Adrenal gland (tissue), 12 donors: ENCODE measurements around the gene METTL2B. TPM values are rescaled to one million over a fixed set of nuclear protein-coding genes. Genes with fewer than 3 reads are reported as not detected.

Source experiments
- DNase-seq, 7 donors: peaks; one replicate each; pipeline ENCODE4 v3.0.0-alpha.2; 2019 to 2020
- H3K27ac ChIP-seq, 5 donors: fragments of 200-600 bp; sonication (generic) in 4 of 5; 1 replicate in 3 of 5; 2 replicates in 2 of 5; pipeline versions ENCODE4 v1.5.1 to v1.8.0; 2016 to 2020; ENCODE audit warnings: mild to moderate bottlenecking in 1 of 5
- H3K27me3 ChIP-seq: fragments of 200-600 bp; 2 replicates; pipeline ENCODE4 v1.8.0; 2021
- H3K36me3 ChIP-seq, 2 donors: fragments of 200-600 bp; replicated peaks in 1 of 2; 1 replicate in 1 of 2; 2 replicates in 1 of 2; pipeline versions ENCODE4 v1.5.1 to v1.8.0; 2018 to 2022
- H3K4me1 ChIP-seq, 2 donors: fragments of 200-600 bp; replicated peaks in 1 of 2; 1 replicate in 1 of 2; 2 replicates in 1 of 2; pipeline versions ENCODE4 v1.5.1 to v1.8.0; 2018 to 2021
- H3K4me3 ChIP-seq, 4 donors: fragments of 200-600 bp; sonication (generic) in 3 of 4; one replicate each; pipeline ENCODE4 v1.5.1; 2016 to 2018
- H3K9me3 ChIP-seq, 3 donors: fragments of 200-600 bp; sonication (generic) in 1 of 3; replicated peaks in 1 of 3; 1 replicate in 2 of 3; 2 replicates in 1 of 3; pipeline versions ENCODE4 v1.5.1 to v1.8.0; 2016 to 2021
- POLR2A ChIP-seq, 2 donors: fragments of 450-650 bp; IDR thresholded peaks; one replicate each; pipeline ENCODE4 v1.6.1; 2017; ENCODE audit warnings: antibody characterized with exemption in 2 of 2, mild to moderate bottlenecking in 2 of 2, moderate library complexity in 1 of 2
- WGBS, 4 donors: extraction: QIAGEN DNeasy Blood & Tissue Kit in 2 of 4; methylation state at CpG; one replicate each; pipeline versions ENCODE4 v1.1.5 to v1.1.7; 2013 to 2017; 5-methylcytosine and 5-hydroxymethylcytosine counted together
- intact Hi-C, 2 donors: fragments of 100-400 bp; cut with DNase I; formaldehyde crosslinking; loops; one replicate each; pipeline versions ENCODE4 v1.14.1 to v1.15.0; 2022 to 2023
- polyA plus RNA-seq, 3 donors: library from polyadenylated mRNA; stranded (reverse); fragments of 200-250 nt in 2 of 3; fragments of 350-450 nt in 1 of 3; fragmentation: Illumina TruSeq in 1 of 3; extraction: RNeasy Lipid Tissue Mini Kit (QIAGEN cat#74804) in 1 of 3; gene quantifications; one replicate each; pipeline ENCODE4 v1.2.3, GENCODE V29; 2013 to 2014
- total RNA-seq, 9 donors: library from RNA; depleted of rRNA in 4 of 9; stranded (reverse); fragments of >200 nt in 4 of 9; fragments of 120-200 nt in 1 of 9; fragmentation: NEBNext Ultra II Directional in 1 of 9; extraction: Animal tissue kit (Norgen Biotek cat#: 25700) in 1 of 9; gene quantifications; one replicate each; pipeline versions ENCODE4 v1.1.0 to v1.2.4, GENCODE V29; 2013 to 2023
- TF ChIP-seq, protein P1 (sequence below), 6 experiments: fragments of 450-650 bp in 4 of 6; fragments of 200-600 bp in 2 of 6; sonication (generic) in 1 of 6; IDR thresholded peaks; 1 replicate in 5 of 6; 2 replicates in 1 of 6; pipeline versions ENCODE4 v1.5.1 to v1.8.0; 2016 to 2021; ENCODE audit warnings: antibody characterized with exemption in 6 of 6, mild to moderate bottlenecking in 2 of 6, moderate library complexity in 1 of 6
- donor health status: healthy with polysubstance abuse.
- donor health status: Bipolar disorder and iron deficiency.
- donor health status: DM: yes; HTN: yes; CAD: no.
- donor health status: DM: no; HTN: no; CAD: no.
- donor health status: DM: no; HTN: no; CAD: no.
- donor health status: DM: yes; HTN: yes; CAD: no.

METTL2B gene
- total and polyA plus RNA-seq, 12 donors: 7.1 to 35.9 (median 25.6) TPM

DNA sequence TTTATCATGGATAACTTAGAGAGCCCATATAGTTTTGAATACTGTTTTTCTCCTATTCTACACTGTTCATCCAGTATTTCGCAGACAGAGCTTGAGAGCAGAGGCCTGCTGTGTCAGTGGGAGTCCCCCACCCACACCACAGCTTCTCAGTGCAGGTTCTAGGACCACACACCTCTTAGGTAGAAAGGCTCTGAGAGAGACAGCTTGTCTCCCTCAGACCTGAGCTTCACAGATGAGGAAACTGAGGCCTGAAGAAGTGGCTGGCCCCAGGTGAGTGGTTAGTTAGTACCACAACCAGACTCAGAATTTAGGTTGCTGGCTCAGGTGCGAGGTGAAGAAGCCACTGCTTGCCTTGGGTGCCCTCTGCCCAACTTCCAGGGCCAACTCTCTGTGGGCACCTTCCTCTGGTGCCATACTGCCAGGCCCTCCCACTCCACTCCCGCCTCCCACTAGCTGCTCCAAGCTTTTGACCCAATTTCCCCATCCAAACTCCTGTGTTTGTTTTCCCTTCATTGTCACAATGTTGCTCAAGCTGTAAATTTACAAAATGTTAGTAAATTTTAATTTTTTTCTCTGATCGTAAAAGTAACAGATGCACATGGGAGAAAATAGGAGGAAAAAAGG is 28.5 kb upstream of the METTL2B start:
- intact Hi-C loops: no loop called here
- TF ChIP-seq POLR2A (IDR thresholded peaks at IDR 0.05): no peak
- TF ChIP-seq, protein P1, sequence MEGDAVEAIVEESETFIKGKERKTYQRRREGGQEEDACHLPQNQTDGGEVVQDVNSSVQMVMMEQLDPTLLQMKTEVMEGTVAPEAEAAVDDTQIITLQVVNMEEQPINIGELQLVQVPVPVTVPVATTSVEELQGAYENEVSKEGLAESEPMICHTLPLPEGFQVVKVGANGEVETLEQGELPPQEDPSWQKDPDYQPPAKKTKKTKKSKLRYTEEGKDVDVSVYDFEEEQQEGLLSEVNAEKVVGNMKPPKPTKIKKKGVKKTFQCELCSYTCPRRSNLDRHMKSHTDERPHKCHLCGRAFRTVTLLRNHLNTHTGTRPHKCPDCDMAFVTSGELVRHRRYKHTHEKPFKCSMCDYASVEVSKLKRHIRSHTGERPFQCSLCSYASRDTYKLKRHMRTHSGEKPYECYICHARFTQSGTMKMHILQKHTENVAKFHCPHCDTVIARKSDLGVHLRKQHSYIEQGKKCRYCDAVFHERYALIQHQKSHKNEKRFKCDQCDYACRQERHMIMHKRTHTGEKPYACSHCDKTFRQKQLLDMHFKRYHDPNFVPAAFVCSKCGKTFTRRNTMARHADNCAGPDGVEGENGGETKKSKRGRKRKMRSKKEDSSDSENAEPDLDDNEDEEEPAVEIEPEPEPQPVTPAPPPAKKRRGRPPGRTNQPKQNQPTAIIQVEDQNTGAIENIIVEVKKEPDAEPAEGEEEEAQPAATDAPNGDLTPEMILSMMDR (IDR thresholded peaks at IDR 0.05): no peak
- Histone ChIP-seq H3K27me3 (no peaks in the 10 kb centered on the region), H3K4me1 (no peaks in the 10 kb centered on the region), H3K27ac (no peak overlapping the region), H3K9me3 (no peaks in the 10 kb centered on the region), H3K36me3 (no peaks in the 10 kb centered on the region), H3K4me3 (no peak overlapping the region)
- DNase-seq: no peak
- WGBS, 4 donors: 73 to 97% (median 93%) methylated on average over 3 to 4 of the region's 4 CpGs

DNA sequence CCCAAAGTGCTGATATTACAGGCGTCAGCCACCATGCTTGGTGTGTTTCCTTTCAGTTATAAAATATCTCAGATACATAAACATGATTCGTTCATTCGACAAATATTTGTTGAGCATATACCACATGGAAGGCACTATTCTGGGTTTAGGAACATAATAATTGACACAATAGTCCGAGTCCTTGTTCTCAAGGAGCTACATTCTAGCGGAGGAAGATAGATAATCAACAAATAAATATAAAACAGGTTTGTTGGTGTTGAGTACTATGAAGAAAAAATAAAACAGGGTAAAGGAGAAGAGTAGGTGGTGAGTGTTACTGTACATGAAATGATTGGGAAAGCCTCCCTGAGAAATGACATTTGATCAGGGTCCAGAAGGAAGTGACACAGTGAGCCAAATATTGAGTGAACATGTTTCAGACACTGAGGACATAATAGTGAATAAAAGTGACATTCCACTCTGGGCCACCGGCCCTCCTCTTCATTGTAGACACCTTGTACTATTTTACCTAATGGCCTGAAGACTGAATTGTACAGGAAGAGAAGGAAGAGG is 27.7 kb upstream of the METTL2B start:
- Histone ChIP-seq H3K4me3 (no peak overlapping the region), H3K27ac (no peak overlapping the region), H3K4me1 (peaks cover 3% of the 10 kb centered on the region in 2 donors), H3K27me3 (no peaks in the 10 kb centered on the region), H3K9me3 (no peaks in the 10 kb centered on the region), H3K36me3 (no peaks in the 10 kb centered on the region)
- no peak for TF ChIP-seq POLR2A (IDR thresholded peaks at IDR 0.05)
- TF ChIP-seq, protein P1 (IDR thresholded peaks at IDR 0.05): no peak
- 87 to 92% (median 89%) methylated on average over 6 of the region's 6 CpGs for WGBS, 4 donors
- no peak for DNase-seq
- intact Hi-C loops: no loop called here

DNA sequence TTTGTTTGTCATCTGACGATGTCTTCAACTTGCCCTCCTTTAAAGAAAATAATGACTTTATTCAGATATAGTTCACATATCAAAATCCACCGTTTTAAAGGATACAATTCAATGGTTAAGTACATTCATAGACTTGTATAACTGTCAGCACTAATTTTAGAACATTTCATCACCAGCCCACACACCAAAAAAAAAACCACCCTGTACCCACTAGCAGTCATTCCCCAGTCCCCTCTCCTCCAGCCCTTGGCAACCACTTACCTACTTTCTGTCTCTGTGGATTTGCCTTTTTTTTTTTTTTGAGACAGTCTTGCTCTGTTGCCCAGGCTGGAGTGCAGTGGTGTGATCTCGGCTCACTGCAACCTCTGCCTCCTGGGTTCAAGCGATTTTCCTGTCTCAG is 26.1 kb upstream of the METTL2B start:
- WGBS, 4 donors: 59 to 72% (median 63%) methylated on average over 4 of the region's 4 CpGs

DNA sequence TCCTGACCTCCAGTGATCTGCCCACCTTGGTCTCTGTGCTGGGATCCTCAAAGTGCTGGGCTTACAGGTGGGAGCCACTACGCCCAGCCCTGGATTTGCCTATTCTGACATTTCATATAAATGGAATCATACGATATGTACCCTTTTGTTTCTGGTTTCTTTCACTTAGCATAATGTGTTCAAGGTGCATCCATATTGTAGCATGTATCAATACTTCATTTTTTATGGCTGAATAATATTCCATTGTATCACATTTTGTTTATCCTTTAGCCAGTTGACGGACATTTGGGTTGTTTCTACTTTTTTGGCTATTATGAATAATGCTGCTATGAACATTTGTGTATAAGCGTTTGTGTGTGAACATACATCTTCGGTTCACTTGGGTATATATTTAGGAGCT is 25.6 kb upstream of the METTL2B start:
- Histone ChIP-seq H3K36me3 (no peaks in the 10 kb centered on the region), H3K27ac (no peak overlapping the region), H3K4me3 (no peak overlapping the region), H3K9me3 (no peaks in the 10 kb centered on the region), H3K27me3 (no peaks in the 10 kb centered on the region), H3K4me1 (peaks cover 14 to 19% of the 10 kb centered on the region in 2 donors)
- 85 to 89% (median 85%) methylated on average over 5 of the region's 5 CpGs for WGBS, 4 donors
- DNase-seq: no peak
- intact Hi-C loops: no loop called here
- TF ChIP-seq, protein P1 (IDR thresholded peaks at IDR 0.05): no peak
- TF ChIP-seq POLR2A (IDR thresholded peaks at IDR 0.05): no peak

More for the DNA sequence above, 26.1 kb upstream of the METTL2B start:
- H3K4me1 ChIP-seq: peaks cover 14 to 19% of the 10 kb centered on the region in 2 donors
- H3K4me3 ChIP-seq: no peak overlapping the region
- no peak for DNase-seq
- no peaks in the 10 kb centered on the region for H3K36me3 ChIP-seq
- intact Hi-C loops: no loop called here
- no peaks in the 10 kb centered on the region for H3K27me3 ChIP-seq
- H3K27ac ChIP-seq: no peak overlapping the region
- TF ChIP-seq, protein P1 (IDR thresholded peaks at IDR 0.05): no peak
- no peak for TF ChIP-seq POLR2A (IDR thresholded peaks at IDR 0.05)
- no peaks in the 10 kb centered on the region for H3K9me3 ChIP-seq
